Mucosa of stomach (tissue), 1 donor: ENCODE measurements around the gene GPR143.
"Not testable (repeated sequence)": the region's sequence is repeated elsewhere in the genome, so short reads cannot be mapped to it uniquely, and the experiment has no call there.

ENCODE experiments used
- H3K27me3 ChIP-seq: one replicate; pipeline ENCODE4 v1.7.0; 2013; ENCODE audit warnings: mild to moderate bottlenecking, low read length; ENCODE audit not compliant: control insufficient read depth, insufficient read depth
- H3K36me3 ChIP-seq: one replicate; pipeline ENCODE4 v1.7.0; 2013; ENCODE audit warnings: low read length; ENCODE audit not compliant: control insufficient read depth, insufficient read depth
- H3K4me1 ChIP-seq: one replicate; pipeline ENCODE4 v1.7.0; 2013; ENCODE audit warnings: mild to moderate bottlenecking, low read length; ENCODE audit not compliant: control insufficient read depth, insufficient read depth
- H3K4me3 ChIP-seq: one replicate; pipeline ENCODE4 v1.7.0; 2013; ENCODE audit warnings: low read length
- H3K9ac ChIP-seq: one replicate; pipeline ENCODE4 v1.7.0; 2013; ENCODE audit warnings: mild to moderate bottlenecking, low read length, moderate library complexity
- H3K9me3 ChIP-seq: one replicate; pipeline ENCODE4 v1.7.0; 2013; ENCODE audit warnings: mild to moderate bottlenecking, low read length, moderate library complexity; ENCODE audit not compliant: control insufficient read depth
- donor health status: Pancreatic carcinoma.

The GPR143 gene

GRCh38 chrX:9765737-9766097, at the start of gene GPR143:
GPR143 (minus strand) TSS chrX:9765847; CDS start chrX:9765817, 30 bp downstream.
- H3K9me3 ChIP-seq, result no peaks in the 10 kb centered on the region
- H3K36me3 ChIP-seq, result no peaks in the 10 kb centered on the region
- no peak within 1 kb of the TSS for H3K9ac ChIP-seq
- peaks cover 9% of the 10 kb centered on the region for H3K27me3 ChIP-seq
- no peaks in the 10 kb centered on the region for H3K4me1 ChIP-seq
- no peak within 1 kb of the TSS for H3K4me3 ChIP-seq

- H3K4me1 ChIP-seq, H3K36me3 ChIP-seq, H3K4me3 ChIP-seq, H3K9me3 ChIP-seq, H3K9ac ChIP-seq, H3K27me3 ChIP-seq: not testable (repeated sequence)
Observed at GRCh38 chrX:9811086-9811485, 45.4 kb upstream of the GPR143 start.

GRCh38 chrX:9809876-9810275, 44.2 kb upstream of the GPR143 start:
- H3K36me3 ChIP-seq, H3K9me3 ChIP-seq, H3K4me3 ChIP-seq, H3K9ac ChIP-seq, H3K4me1 ChIP-seq, H3K27me3 ChIP-seq: not testable (repeated sequence)

- Histone ChIP-seq H3K9ac (no peak overlapping the region), H3K27me3 (no peaks in the 10 kb centered on the region)
Observed at GRCh38 chrX:9807355-9808182, 41.9 kb upstream of the GPR143 start.

GRCh38 chrX:9805956-9806355, 40.3 kb upstream of the GPR143 start:
- H3K4me1 ChIP-seq, result peaks cover 3% of the 10 kb centered on the region
- H3K9me3 ChIP-seq, result no peaks in the 10 kb centered on the region
- no peaks in the 10 kb centered on the region for H3K27me3 ChIP-seq
- H3K36me3 ChIP-seq, result no peaks in the 10 kb centered on the region
- no peak overlapping the region for H3K9ac ChIP-seq
- H3K4me3 ChIP-seq, result no peak overlapping the region

More at GRCh38 chrX:9807355-9808182, 41.9 kb upstream of the GPR143 start:
- peaks cover 3% of the 10 kb centered on the region for H3K4me1 ChIP-seq
- no peaks in the 10 kb centered on the region for H3K9me3 ChIP-seq
- no peaks in the 10 kb centered on the region for H3K36me3 ChIP-seq
- H3K4me3 ChIP-seq, result no peak overlapping the region

- Histone ChIP-seq H3K36me3 (no peaks in the 10 kb centered on the region), H3K4me3 (no peak overlapping the region), H3K4me1 (peaks cover 3% of the 10 kb centered on the region), H3K27me3 (no peaks in the 10 kb centered on the region), H3K9me3 (no peaks in the 10 kb centered on the region), H3K9ac (no peak overlapping the region)
Observed at GRCh38 chrX:9804444-9804843, 38.8 kb upstream of the GPR143 start.

- Histone ChIP-seq H3K4me1 (peaks cover 2% of the 10 kb centered on the region), H3K9ac (no peak overlapping the region), H3K27me3 (no peaks in the 10 kb centered on the region), H3K9me3 (no peaks in the 10 kb centered on the region), H3K36me3 (no peaks in the 10 kb centered on the region), H3K4me3 (no peak overlapping the region)
Observed at GRCh38 chrX:9802737-9803136, 37.1 kb upstream of the GPR143 start.

- no peaks in the 10 kb centered on the region for H3K27me3 ChIP-seq
- no peak overlapping the region for H3K4me3 ChIP-seq
- no peaks in the 10 kb centered on the region for H3K36me3 ChIP-seq
- no peaks in the 10 kb centered on the region for H3K9me3 ChIP-seq
- H3K9ac ChIP-seq, result no peak overlapping the region
- no peaks in the 10 kb centered on the region for H3K4me1 ChIP-seq
Observed at GRCh38 chrX:9797384-9798360, 32.0 kb upstream of the GPR143 start.

GRCh38 chrX:9794495-9794894, 28.8 kb upstream of the GPR143 start:
- Histone ChIP-seq H3K27me3 (no peaks in the 10 kb centered on the region), H3K36me3 (no peaks in the 10 kb centered on the region), H3K4me1 (peaks cover 4% of the 10 kb centered on the region), H3K9me3 (no peaks in the 10 kb centered on the region), H3K4me3 (no peak overlapping the region), H3K9ac (no peak overlapping the region)

- H3K27me3 ChIP-seq, result no peaks in the 10 kb centered on the region
- H3K4me1 ChIP-seq, result peaks cover 9% of the 10 kb centered on the region
- no peaks in the 10 kb centered on the region for H3K36me3 ChIP-seq
- no peak overlapping the region for H3K4me3 ChIP-seq
- no peaks in the 10 kb centered on the region for H3K9me3 ChIP-seq
- H3K9ac ChIP-seq, result no peak overlapping the region
Observed at GRCh38 chrX:9790866-9791265, 25.2 kb upstream of the GPR143 start.

- Histone ChIP-seq H3K36me3 (no peaks in the 10 kb centered on the region), H3K27me3 (no peaks in the 10 kb centered on the region), H3K4me3 (no peak overlapping the region), H3K4me1 (peaks cover 9% of the 10 kb centered on the region), H3K9ac (no peak overlapping the region), H3K9me3 (no peaks in the 10 kb centered on the region)
Observed at GRCh38 chrX:9789555-9789954, 23.9 kb upstream of the GPR143 start.

GRCh38 chrX:9788911-9789310, 23.3 kb upstream of the GPR143 start:
- Histone ChIP-seq H3K36me3 (no peaks in the 10 kb centered on the region), H3K4me1 (peaks cover 9% of the 10 kb centered on the region), H3K27me3 (no peaks in the 10 kb centered on the region), H3K9me3 (no peaks in the 10 kb centered on the region), H3K4me3 (no peak overlapping the region), H3K9ac (no peak overlapping the region)
